ENCODE data around the gene EFCAB8. TPM values are rescaled to one million over a fixed set of nuclear protein-coding genes. Genes with fewer than 3 reads are reported as not detected.

The EFCAB8 gene
- total RNA-seq, 2 donors from 2014 or later, result 0.26 TPM; not detected in 1

GRCh38 chr20:32968478-32969241 is 109.9 kb downstream of the EFCAB8 start:
- DNase-seq (no peak), ATAC-seq (no peak)
- no peaks in the 10 kb centered on the region for H3K36me3 ChIP-seq (replicated peaks in 1 of 2; ENCODE audit: insufficient read depth in 1 of 2, low read depth in 2 of 2)
- no peaks in the 10 kb centered on the region for H3K9me3 ChIP-seq
- H3K4me1 ChIP-seq, result no peaks in the 10 kb centered on the region
- no peaks in the 10 kb centered on the region for H3K27me3 ChIP-seq
- WGBS, 2 donors, result 58 to 61% methylated on average over 18 to 19 of the region's 19 CpGs
- no peak overlapping the region for H3K4me3 ChIP-seq
- intact Hi-C loops (cut with DNase I), result no loop called here
- H3K27ac ChIP-seq, result no peak overlapping the region
- TF ChIP-seq CTCF (IDR thresholded peaks at IDR 0.05), result no peak
- TF ChIP-seq POLR2A (IDR thresholded peaks at IDR 0.05), result no peak

GRCh38 chr20:32969356-32970114 is 110.8 kb downstream of the EFCAB8 start:
- no peaks in the 10 kb centered on the region for H3K9me3 ChIP-seq
- no peak for TF ChIP-seq POLR2A (IDR thresholded peaks at IDR 0.05)
- TF ChIP-seq CTCF (IDR thresholded peaks at IDR 0.05), result no peak
- no peaks in the 10 kb centered on the region for H3K36me3 ChIP-seq (replicated peaks in 1 of 2; ENCODE audit: insufficient read depth in 1 of 2, low read depth in 2 of 2)
- no peak overlapping the region for H3K4me3 ChIP-seq
- no peak for ATAC-seq
- H3K4me1 ChIP-seq, result no peaks in the 10 kb centered on the region
- intact Hi-C loops (cut with DNase I), result no loop called here
- H3K27me3 ChIP-seq, result no peaks in the 10 kb centered on the region
- no peak for DNase-seq
- 54 to 70% methylated on average over 7 to 13 of the region's 13 CpGs for WGBS, 2 donors
- no peak overlapping the region for H3K27ac ChIP-seq

- Histone ChIP-seq H3K36me3 (replicated peaks in 1 of 2; ENCODE audit: insufficient read depth in 1 of 2, low read depth in 2 of 2) (no peaks in the 10 kb centered on the region), H3K9me3 (no peaks in the 10 kb centered on the region), H3K4me1 (no peaks in the 10 kb centered on the region), H3K27me3 (no peaks in the 10 kb centered on the region), H3K4me3 (no peak overlapping the region), H3K27ac (no peak overlapping the region)
- intact Hi-C loops (cut with DNase I), result no loop called here
- DNase-seq (no peak), ATAC-seq (no peak)
- TF ChIP-seq POLR2A (IDR thresholded peaks at IDR 0.05) (no peak), CTCF (IDR thresholded peaks at IDR 0.05) (no peak)
- 74 to 81% methylated on average over 8 to 15 of the region's 15 CpGs for WGBS, 2 donors
Measured at GRCh38 chr20:32970115-32970972, 111.6 kb downstream of the EFCAB8 start.

- ATAC-seq, result no peak
- no peak overlapping the region for H3K4me3 ChIP-seq
- H3K4me1 ChIP-seq, result no peaks in the 10 kb centered on the region
- intact Hi-C loops (cut with DNase I), result no loop called here
- no peaks in the 10 kb centered on the region for H3K9me3 ChIP-seq
- 85 to 94% methylated on average over 2 of the region's 2 CpGs for WGBS, 2 donors
- TF ChIP-seq POLR2A (IDR thresholded peaks at IDR 0.05) (no peak), CTCF (IDR thresholded peaks at IDR 0.05) (no peak)
- H3K27ac ChIP-seq, result no peak overlapping the region
- H3K36me3 ChIP-seq (replicated peaks in 1 of 2; ENCODE audit: insufficient read depth in 1 of 2, low read depth in 2 of 2), result no peaks in the 10 kb centered on the region
- no peaks in the 10 kb centered on the region for H3K27me3 ChIP-seq
- no peak for DNase-seq
Measured at GRCh38 chr20:32970973-32971300, 112.2 kb downstream of the EFCAB8 start.

All from body of pancreas (tissue), 4 donors.